C4-2B (cell line): ENCODE data around the gene NKX1-1.

Experiments used
- ZFX ChIP-seq: fragments of 450-650 bp; IDR thresholded peaks from 2 replicates; pipeline ENCODE4 v1.6.1; 2017
- TF ChIP-seq, protein P1 (sequence below): fragments of 450-650 bp; conservative IDR thresholded peaks from 2 replicates; pipeline ENCODE4 v1.5.1; 2017; ENCODE audit warnings: mild to moderate bottlenecking

DNA sequence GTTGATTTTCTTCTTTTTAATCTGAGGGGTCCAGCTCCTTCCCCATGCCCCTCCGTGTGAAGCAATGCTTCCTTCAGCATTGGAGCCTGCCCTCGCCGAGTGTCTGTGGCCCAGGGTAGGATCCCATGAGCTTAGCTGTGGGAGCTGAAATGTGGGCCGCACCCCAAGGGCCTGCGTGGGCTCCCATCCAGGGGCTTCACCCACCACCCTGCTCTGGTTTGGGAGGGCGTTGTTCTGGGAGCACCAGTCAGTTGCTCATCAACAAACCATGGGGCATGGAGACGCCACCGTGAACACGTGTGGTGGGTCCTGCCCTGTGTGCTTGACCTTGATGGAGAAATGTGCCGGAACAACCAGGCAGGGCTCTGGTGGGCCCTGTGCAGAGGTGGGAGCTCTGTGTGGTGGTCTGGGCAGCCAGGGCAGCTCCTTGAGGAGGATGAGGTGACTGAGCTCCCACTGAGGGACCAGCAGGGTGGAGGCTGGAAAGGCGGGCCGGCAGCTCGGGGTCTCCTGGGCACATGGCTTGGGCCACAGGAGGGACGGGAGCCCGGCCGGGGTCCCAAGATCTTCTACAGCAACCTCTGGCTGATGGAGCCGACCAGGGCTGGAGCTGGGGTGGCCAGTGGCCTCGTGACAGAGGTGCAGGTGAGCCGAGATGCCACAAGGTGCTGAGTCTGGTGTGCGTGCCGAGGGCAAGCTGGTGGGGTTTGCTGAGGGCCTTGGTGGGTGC, 39.6 kb upstream of the NKX1-1 start:
- TF ChIP-seq, protein P1, sequence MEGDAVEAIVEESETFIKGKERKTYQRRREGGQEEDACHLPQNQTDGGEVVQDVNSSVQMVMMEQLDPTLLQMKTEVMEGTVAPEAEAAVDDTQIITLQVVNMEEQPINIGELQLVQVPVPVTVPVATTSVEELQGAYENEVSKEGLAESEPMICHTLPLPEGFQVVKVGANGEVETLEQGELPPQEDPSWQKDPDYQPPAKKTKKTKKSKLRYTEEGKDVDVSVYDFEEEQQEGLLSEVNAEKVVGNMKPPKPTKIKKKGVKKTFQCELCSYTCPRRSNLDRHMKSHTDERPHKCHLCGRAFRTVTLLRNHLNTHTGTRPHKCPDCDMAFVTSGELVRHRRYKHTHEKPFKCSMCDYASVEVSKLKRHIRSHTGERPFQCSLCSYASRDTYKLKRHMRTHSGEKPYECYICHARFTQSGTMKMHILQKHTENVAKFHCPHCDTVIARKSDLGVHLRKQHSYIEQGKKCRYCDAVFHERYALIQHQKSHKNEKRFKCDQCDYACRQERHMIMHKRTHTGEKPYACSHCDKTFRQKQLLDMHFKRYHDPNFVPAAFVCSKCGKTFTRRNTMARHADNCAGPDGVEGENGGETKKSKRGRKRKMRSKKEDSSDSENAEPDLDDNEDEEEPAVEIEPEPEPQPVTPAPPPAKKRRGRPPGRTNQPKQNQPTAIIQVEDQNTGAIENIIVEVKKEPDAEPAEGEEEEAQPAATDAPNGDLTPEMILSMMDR: no peak
- no peak for TF ChIP-seq ZFX
